Neural crest cell (in vitro differentiated cells): ENCODE data around the gene UNC5B. TPM values are rescaled to one million over a fixed set of nuclear protein-coding genes. Genes with fewer than 3 reads are reported as not detected.
A peak's percentile ranks its signal among the peaks of the same experiment; 100 is the strongest.

ENCODE experiments used
- DNase-seq: peaks from one replicate; pipeline ENCODE4 v3.0.0; 2021; ENCODE audit warnings: low read depth, mixed read lengths, low spot score
- H3K27ac Mint-ChIP-seq: one replicate; pipeline ENCODE4 v1.8.0; 2021; ENCODE audit warnings: mild to moderate bottlenecking, mixed read lengths; ENCODE audit not compliant: unreplicated experiment
- H3K27me3 Mint-ChIP-seq: 2 replicates; pipeline ENCODE4 v1.8.0; 2021; ENCODE audit warnings: low read depth, mild to moderate bottlenecking, mixed read lengths
- H3K36me3 Mint-ChIP-seq: 2 replicates; pipeline ENCODE4 v1.8.0; 2021; ENCODE audit warnings: low read depth, mild to moderate bottlenecking, mixed read lengths
- H3K4me1 Mint-ChIP-seq: 2 replicates; pipeline ENCODE4 v1.8.0; 2021; ENCODE audit warnings: mixed read lengths
- H3K4me3 Mint-ChIP-seq: one replicate; pipeline ENCODE4 v1.8.0; 2021; ENCODE audit warnings: mild to moderate bottlenecking, mixed read lengths
- H3K9me3 Mint-ChIP-seq: 2 replicates; pipeline ENCODE4 v1.8.0; 2021; ENCODE audit warnings: mixed read lengths
- total RNA-seq: library from RNA; stranded (reverse); gene quantifications from 2 replicates; pipeline ENCODE4 v1.2.1, GENCODE V29; 2021
- TF ChIP-seq, protein P1 (sequence below): fragments of 200-600 bp; sonication (generic); conservative IDR thresholded peaks from 2 replicates; pipeline ENCODE4 v1.5.0; 2021; ENCODE audit warnings: antibody characterized with exemption, mild to moderate bottlenecking

UNC5B gene
- total RNA-seq, 1 donor from 2014 or later, result 1.3 TPM

DNA sequence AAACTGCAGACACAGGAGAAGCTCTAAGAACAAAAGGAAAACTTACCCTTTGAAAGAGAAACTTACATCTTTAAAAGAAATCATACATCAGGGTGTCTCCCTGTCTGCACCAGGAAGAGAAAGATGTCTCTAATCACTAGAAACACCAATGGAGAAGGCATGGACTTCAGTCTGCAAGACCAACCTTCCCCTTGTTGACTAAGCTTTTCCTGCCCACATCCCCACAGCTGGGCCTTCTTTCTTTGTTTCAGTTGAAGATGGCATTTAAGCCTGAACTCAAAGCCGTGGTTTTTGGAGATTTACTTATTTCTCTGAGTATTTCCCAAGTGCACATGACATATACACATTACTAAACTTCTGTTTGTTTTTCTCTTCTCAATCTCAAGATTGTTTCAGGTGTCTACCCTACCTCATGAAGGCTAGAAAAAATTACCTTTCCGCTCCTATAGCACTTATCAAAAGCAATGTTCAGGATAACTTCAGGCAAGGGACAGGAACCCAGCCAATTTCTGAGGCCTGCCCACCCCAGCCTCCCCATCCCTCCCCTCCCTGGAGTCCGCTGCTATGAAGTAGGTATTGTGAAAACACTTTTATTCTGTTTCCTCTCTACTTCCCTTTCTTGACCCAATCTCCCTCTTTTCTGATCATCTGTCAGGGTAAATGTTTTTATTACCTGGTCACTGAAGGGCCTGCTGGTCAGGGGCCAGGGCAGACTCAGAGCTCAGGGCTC lies 103.9 kb downstream of the UNC5B start:
- TF ChIP-seq, protein P1, sequence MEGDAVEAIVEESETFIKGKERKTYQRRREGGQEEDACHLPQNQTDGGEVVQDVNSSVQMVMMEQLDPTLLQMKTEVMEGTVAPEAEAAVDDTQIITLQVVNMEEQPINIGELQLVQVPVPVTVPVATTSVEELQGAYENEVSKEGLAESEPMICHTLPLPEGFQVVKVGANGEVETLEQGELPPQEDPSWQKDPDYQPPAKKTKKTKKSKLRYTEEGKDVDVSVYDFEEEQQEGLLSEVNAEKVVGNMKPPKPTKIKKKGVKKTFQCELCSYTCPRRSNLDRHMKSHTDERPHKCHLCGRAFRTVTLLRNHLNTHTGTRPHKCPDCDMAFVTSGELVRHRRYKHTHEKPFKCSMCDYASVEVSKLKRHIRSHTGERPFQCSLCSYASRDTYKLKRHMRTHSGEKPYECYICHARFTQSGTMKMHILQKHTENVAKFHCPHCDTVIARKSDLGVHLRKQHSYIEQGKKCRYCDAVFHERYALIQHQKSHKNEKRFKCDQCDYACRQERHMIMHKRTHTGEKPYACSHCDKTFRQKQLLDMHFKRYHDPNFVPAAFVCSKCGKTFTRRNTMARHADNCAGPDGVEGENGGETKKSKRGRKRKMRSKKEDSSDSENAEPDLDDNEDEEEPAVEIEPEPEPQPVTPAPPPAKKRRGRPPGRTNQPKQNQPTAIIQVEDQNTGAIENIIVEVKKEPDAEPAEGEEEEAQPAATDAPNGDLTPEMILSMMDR, result no peak
- H3K27ac Mint-ChIP-seq, result peak overlapping the region; percentile 83
- no peaks in the 10 kb centered on the region for H3K9me3 Mint-ChIP-seq
- H3K27me3 Mint-ChIP-seq, result peaks cover 16% of the 10 kb centered on the region
- H3K4me1 Mint-ChIP-seq, result peaks cover 26% of the 10 kb centered on the region
- H3K4me3 Mint-ChIP-seq, result no peak overlapping the region
- no peak for DNase-seq
- H3K36me3 Mint-ChIP-seq, result no peaks in the 10 kb centered on the region

DNA sequence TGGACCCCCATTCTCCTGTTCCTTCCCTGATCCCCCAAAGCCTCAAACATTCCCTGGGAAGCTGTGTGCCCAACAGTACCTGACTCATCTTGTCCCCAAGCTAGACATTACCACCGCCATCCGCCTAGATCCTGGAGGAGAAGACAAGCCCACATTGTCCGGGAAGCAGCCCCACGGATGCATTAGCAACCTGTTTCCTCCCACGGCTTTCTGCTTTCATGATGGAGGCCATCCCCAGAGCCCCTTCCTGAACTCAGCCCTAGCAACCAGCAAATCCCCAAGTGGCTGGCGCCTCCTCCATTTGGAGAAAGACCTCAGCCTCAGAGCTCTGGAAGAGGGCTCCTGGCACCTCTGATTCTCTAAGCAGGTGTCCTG lies 104.4 kb downstream of the UNC5B start:
- Mint-ChIP-seq H3K36me3 (no peaks in the 10 kb centered on the region), H3K9me3 (no peaks in the 10 kb centered on the region), H3K4me3 (no peak overlapping the region), H3K27ac (peak overlapping the region; percentile 83), H3K4me1 (peaks cover 26% of the 10 kb centered on the region), H3K27me3 (peaks cover 13% of the 10 kb centered on the region)
- no peak for DNase-seq
- TF ChIP-seq, protein P1, result no peak

DNA sequence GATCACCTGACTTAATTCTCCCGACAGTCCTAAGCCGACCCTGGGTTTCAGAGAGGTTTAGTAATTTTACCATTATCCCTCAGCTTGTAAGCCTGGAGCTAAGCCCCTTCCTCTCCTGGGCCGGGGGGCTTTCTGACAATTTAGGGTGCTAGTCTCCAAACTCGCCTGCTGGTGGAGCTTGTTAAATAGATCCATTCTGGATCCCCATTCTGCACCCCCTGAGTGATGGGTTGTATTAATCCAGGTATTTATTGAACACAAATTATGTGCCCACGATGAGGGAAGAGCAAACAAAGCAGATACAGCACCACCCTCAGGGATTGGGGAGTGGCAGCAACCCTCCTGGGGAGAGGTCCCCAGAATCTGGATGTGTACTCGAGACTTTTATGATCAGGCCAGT lies 105.4 kb downstream of the UNC5B start:
- DNase-seq, result no peak
- TF ChIP-seq, protein P1, result no peak
- Mint-ChIP-seq H3K27ac (no peak overlapping the region), H3K4me1 (peaks cover 26% of the 10 kb centered on the region), H3K9me3 (no peaks in the 10 kb centered on the region), H3K4me3 (peak overlapping the region; percentile 61), H3K36me3 (no peaks in the 10 kb centered on the region), H3K27me3 (peaks cover 11% of the 10 kb centered on the region)

DNA sequence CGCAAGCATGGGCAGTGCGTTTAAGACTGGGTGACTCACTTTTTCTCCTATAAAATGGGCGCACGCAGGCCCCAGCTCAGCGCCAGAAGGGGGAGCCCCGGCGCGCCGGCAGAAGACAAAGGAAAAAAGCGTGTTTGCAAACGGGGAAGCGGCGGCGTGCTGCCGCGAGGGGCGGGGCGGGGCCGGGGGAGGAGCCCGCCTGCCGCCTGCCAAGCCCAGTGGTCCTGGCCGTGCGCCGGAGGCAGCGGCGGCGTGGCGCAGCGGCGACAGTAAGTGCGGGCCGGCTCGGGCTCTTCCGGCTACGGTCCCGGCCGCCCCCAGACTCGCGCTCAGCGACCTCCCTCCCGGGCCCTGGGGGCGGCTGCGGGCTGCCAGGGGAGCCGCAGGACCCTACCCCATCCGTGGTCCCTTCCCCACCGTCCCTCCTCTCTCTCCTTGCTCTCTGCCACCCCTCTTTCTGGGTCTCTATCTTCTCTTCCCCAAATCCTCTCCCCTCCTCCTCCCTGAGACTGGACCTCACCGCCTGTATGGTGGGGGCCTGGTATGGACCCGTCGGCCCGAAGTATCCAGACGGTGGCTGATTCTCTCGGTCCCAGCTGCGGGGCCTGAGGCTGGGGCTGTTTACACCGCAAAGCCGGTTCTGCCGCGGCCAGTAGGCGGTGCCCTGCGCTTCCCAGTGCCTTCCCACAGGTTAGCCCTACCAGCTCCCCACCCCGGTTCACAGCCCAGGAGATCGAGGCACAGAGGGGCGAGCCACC lies 106.9 kb downstream of the UNC5B start, which contains the start of gene SLC29A3:
Gene SLC29A3 (plus strand): TSS at position 218 of the 758 bp plus-strand sequence. CDS start 51 bp downstream, at position 269.
- TF ChIP-seq, protein P1, result peak; percentile 74

DNA sequence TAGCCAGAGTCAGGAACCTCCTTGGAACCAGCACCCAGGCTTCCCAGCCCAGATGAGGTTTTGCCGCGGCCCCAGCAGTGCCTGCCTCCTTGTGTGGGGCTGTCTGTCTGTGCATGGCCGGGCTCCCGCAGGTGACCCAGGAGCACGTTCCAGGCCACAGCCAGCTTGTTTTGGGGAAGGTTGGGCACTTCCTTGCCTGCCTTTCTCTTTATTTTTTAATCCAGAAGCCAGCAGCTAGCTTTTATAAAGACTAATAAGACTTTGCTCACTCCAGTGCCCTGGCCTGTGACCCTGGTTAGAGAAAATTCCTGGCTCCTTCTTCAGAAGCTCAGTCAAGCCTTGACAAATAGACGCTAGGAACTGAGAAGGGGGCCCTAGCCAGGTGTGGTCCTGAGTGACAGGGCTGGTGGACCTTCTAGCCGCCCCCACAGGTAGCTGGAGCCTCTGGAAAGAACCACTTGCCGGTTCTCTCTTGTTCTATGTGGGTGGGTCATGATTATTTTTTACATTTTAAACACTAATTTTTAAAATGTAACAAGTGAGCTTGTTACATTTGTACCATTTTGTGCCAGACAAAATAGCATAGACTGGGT lies 107.5 kb downstream of the UNC5B start:
- no peak for DNase-seq
- H3K4me3 Mint-ChIP-seq, result peak overlapping the region; percentile 97

More for the DNA sequence above, 106.9 kb downstream of the UNC5B start, which contains the start of gene SLC29A3:
- Mint-ChIP-seq H3K9me3 (no peaks in the 10 kb centered on the region), H3K27me3 (peaks cover 3% of the 10 kb centered on the region), H3K4me3 (peak within 1 kb of the TSS; percentile 97), H3K36me3 (peaks cover 2% of the 10 kb centered on the region), H3K27ac (peak within 1 kb of the TSS; percentile 97), H3K4me1 (peaks cover 25% of the 10 kb centered on the region)
- DNase-seq, result peak; percentile 59

More for the DNA sequence above, 107.5 kb downstream of the UNC5B start:
- H3K36me3 Mint-ChIP-seq, result peaks cover 2% of the 10 kb centered on the region
- TF ChIP-seq, protein P1, result peak; percentile 19
- H3K27me3 Mint-ChIP-seq, result peaks cover 3% of the 10 kb centered on the region
- no peaks in the 10 kb centered on the region for H3K9me3 Mint-ChIP-seq
- peak overlapping the region; percentile 97 for H3K27ac Mint-ChIP-seq
- peaks cover 20% of the 10 kb centered on the region for H3K4me1 Mint-ChIP-seq
